ENCODE data around the gene PACSIN2.

PACSIN2 gene

GRCh38 chr22:42862045-42862734, 152.8 kb downstream of the PACSIN2 start:
- TF ChIP-seq EZH2phosphoT487 (IDR thresholded peaks at IDR 0.05; ENCODE audit: low read length) (no peak), CTCF (IDR thresholded peaks at IDR 0.05; ENCODE audit: low read length) (no peak)
- H3K4me3 ChIP-seq (ENCODE audit: low read length): no peak overlapping the region
- H4K20me1 ChIP-seq (ENCODE audit: insufficient read depth, low read length): no peaks in the 10 kb centered on the region
- no peaks in the 10 kb centered on the region for H3K9me2 ChIP-seq (replicated peaks; ENCODE audit: insufficient read depth, low read length)
- H2AFZ ChIP-seq (ENCODE audit: low read length): no peak overlapping the region
- H3K27me3 ChIP-seq (replicated peaks; ENCODE audit: insufficient read depth, low read length): no peaks in the 10 kb centered on the region
- H3F3A ChIP-seq (ENCODE audit: insufficient read depth, low read length): no peaks in the 10 kb centered on the region
- DNase-seq: no peak
- no peaks in the 10 kb centered on the region for H3K9me3 ChIP-seq (replicated peaks; ENCODE audit: insufficient read depth, low read length)
- no peaks in the 10 kb centered on the region for H3K79me2 ChIP-seq (ENCODE audit: low read length)
- no peaks in the 10 kb centered on the region for H3K36me3 ChIP-seq (replicated peaks; ENCODE audit: insufficient read depth, low read length)
- peaks cover 3% of the 10 kb centered on the region; the same call in 1 of the 2 replicates for H3K4me1 ChIP-seq (ENCODE audit: low read length)
- H3K9ac ChIP-seq (ENCODE audit: low read length): no peak overlapping the region
- no peak overlapping the region for H3K4me2 ChIP-seq (ENCODE audit: low read depth, low read length)
- H3K27ac ChIP-seq (ENCODE audit: low read length): no peak overlapping the region

- no peaks in the 10 kb centered on the region for H4K20me1 ChIP-seq (ENCODE audit: insufficient read depth, low read length)
- H3F3A ChIP-seq (ENCODE audit: insufficient read depth, low read length): no peaks in the 10 kb centered on the region
- H3K9me2 ChIP-seq (replicated peaks; ENCODE audit: insufficient read depth, low read length): no peaks in the 10 kb centered on the region
- peaks cover 3% of the 10 kb centered on the region; the same call in 1 of the 2 replicates for H3K4me1 ChIP-seq (ENCODE audit: low read length)
- no peak overlapping the region for H3K4me3 ChIP-seq (ENCODE audit: low read length)
- H3K9ac ChIP-seq (ENCODE audit: low read length): no peak overlapping the region
- H3K36me3 ChIP-seq (replicated peaks; ENCODE audit: insufficient read depth, low read length): no peaks in the 10 kb centered on the region
- H3K27me3 ChIP-seq (replicated peaks; ENCODE audit: insufficient read depth, low read length): no peaks in the 10 kb centered on the region
- H3K4me2 ChIP-seq (ENCODE audit: low read depth, low read length): no peak overlapping the region
- H3K79me2 ChIP-seq (ENCODE audit: low read length): peaks cover 5% of the 10 kb centered on the region
- no peaks in the 10 kb centered on the region for H3K9me3 ChIP-seq (replicated peaks; ENCODE audit: insufficient read depth, low read length)
- TF ChIP-seq EZH2phosphoT487 (IDR thresholded peaks at IDR 0.05; ENCODE audit: low read length) (no peak), CTCF (IDR thresholded peaks at IDR 0.05; ENCODE audit: low read length) (no peak), EZH2 (optimal IDR thresholded peaks at IDR 0.05; ENCODE audit: low read depth, low read length) (no peak)
- H3K27ac ChIP-seq (ENCODE audit: low read length): no peak overlapping the region
- no peak overlapping the region for H2AFZ ChIP-seq (ENCODE audit: low read length)
- no peak for DNase-seq
Observed at GRCh38 chr22:42860968-42861367, 154.0 kb downstream of the PACSIN2 start.

- Histone ChIP-seq H3K9ac (ENCODE audit: low read length) (no peak overlapping the region), H3K9me3 (replicated peaks; ENCODE audit: insufficient read depth, low read length) (no peaks in the 10 kb centered on the region), H4K20me1 (ENCODE audit: insufficient read depth, low read length) (no peaks in the 10 kb centered on the region), H3K9me2 (replicated peaks; ENCODE audit: insufficient read depth, low read length) (no peaks in the 10 kb centered on the region), H2AFZ (ENCODE audit: low read length) (no peak overlapping the region), H3K4me1 (ENCODE audit: low read length) (peaks cover 3% of the 10 kb centered on the region; the same call in 1 of the 2 replicates), H3K4me2 (ENCODE audit: low read depth, low read length) (no peak overlapping the region), H3K4me3 (ENCODE audit: low read length) (no peak overlapping the region), H3K36me3 (replicated peaks; ENCODE audit: insufficient read depth, low read length) (no peaks in the 10 kb centered on the region), H3F3A (ENCODE audit: insufficient read depth, low read length) (no peaks in the 10 kb centered on the region), H3K27me3 (replicated peaks; ENCODE audit: insufficient read depth, low read length) (no peaks in the 10 kb centered on the region), H3K27ac (ENCODE audit: low read length) (no peak overlapping the region), H3K79me2 (ENCODE audit: low read length) (peaks cover 36% of the 10 kb centered on the region)
- DNase-seq: no peak
- TF ChIP-seq EZH2phosphoT487 (IDR thresholded peaks at IDR 0.05; ENCODE audit: low read length) (no peak), EZH2 (optimal IDR thresholded peaks at IDR 0.05; ENCODE audit: low read depth, low read length) (no peak), CTCF (IDR thresholded peaks at IDR 0.05; ENCODE audit: low read length) (no peak)
Observed at GRCh38 chr22:42857845-42858481, 157.0 kb downstream of the PACSIN2 start.

Measured in MM.1S (cell line).